ENCODE measurements around the gene FBXL14. TPM values are rescaled to one million over a fixed set of nuclear protein-coding genes. Genes with fewer than 3 reads are reported as not detected.

The FBXL14 gene
- total and polyA plus RNA-seq, 2 of the 13 experiments (the other 11 are each of a cell fraction or from before 2014, with no cell fraction given), result 7.0 to 7.4 TPM

DNA sequence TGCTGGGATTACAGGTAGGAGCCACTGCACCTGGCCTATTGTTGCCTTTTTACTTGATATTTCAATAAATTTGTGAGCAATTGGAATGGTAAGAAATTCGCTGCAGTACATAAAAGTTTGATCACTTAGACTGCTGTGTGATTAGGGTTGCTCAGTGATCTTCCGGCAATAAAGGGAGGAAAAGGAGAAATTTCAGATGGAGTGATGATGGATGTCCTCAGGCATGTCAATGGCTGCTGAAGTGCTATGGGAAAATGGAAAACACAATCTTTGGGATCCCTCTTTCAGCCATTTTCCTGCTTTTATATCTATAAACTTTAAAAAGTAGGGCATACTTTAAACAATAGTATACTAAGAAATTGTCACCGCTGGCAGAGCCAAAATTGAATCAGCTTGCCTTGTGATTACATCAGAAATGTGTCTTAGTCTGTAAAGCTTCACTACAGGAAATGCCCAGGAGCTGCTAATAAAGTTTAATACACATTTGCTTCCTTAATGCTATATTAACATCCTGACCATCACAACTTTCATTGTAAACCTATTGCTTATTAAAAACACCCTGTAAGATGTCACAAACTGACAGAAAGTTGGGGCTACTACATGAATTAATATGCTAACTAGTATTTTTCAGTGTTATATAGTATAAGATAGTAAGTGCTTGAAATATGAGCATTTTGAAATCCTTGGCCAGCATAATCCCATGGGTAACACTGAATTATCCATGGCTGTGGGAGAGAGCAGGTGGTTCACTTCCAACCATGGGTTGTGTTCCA lies 13.7 kb upstream of the FBXL14 start (continued):
- TF ChIP-seq, protein P1, sequence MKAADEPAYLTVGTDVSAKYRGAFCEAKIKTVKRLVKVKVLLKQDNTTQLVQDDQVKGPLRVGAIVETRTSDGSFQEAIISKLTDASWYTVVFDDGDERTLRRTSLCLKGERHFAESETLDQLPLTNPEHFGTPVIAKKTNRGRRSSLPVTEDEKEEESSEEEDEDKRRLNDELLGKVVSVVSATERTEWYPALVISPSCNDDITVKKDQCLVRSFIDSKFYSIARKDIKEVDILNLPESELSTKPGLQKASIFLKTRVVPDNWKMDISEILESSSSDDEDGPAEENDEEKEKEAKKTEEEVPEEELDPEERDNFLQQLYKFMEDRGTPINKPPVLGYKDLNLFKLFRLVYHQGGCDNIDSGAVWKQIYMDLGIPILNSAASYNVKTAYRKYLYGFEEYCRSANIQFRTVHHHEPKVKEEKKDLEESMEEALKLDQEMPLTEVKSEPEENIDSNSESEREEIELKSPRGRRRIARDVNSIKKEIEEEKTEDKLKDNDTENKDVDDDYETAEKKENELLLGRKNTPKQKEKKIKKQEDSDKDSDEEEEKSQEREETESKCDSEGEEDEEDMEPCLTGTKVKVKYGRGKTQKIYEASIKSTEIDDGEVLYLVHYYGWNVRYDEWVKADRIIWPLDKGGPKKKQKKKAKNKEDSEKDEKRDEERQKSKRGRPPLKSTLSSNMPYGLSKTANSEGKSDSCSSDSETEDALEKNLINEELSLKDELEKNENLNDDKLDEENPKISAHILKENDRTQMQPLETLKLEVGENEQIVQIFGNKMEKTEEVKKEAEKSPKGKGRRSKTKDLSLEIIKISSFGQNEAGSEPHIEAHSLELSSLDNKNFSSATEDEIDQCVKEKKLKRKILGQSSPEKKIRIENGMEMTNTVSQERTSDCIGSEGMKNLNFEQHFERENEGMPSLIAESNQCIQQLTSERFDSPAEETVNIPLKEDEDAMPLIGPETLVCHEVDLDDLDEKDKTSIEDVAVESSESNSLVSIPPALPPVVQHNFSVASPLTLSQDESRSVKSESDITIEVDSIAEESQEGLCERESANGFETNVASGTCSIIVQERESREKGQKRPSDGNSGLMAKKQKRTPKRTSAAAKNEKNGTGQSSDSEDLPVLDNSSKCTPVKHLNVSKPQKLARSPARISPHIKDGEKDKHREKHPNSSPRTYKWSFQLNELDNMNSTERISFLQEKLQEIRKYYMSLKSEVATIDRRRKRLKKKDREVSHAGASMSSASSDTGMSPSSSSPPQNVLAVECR (CRISPR knock-in tag; IDR thresholded peaks at IDR 0.05; ENCODE audit: borderline replicate concordance), result no peak
- TF ChIP-seq, protein P2, sequence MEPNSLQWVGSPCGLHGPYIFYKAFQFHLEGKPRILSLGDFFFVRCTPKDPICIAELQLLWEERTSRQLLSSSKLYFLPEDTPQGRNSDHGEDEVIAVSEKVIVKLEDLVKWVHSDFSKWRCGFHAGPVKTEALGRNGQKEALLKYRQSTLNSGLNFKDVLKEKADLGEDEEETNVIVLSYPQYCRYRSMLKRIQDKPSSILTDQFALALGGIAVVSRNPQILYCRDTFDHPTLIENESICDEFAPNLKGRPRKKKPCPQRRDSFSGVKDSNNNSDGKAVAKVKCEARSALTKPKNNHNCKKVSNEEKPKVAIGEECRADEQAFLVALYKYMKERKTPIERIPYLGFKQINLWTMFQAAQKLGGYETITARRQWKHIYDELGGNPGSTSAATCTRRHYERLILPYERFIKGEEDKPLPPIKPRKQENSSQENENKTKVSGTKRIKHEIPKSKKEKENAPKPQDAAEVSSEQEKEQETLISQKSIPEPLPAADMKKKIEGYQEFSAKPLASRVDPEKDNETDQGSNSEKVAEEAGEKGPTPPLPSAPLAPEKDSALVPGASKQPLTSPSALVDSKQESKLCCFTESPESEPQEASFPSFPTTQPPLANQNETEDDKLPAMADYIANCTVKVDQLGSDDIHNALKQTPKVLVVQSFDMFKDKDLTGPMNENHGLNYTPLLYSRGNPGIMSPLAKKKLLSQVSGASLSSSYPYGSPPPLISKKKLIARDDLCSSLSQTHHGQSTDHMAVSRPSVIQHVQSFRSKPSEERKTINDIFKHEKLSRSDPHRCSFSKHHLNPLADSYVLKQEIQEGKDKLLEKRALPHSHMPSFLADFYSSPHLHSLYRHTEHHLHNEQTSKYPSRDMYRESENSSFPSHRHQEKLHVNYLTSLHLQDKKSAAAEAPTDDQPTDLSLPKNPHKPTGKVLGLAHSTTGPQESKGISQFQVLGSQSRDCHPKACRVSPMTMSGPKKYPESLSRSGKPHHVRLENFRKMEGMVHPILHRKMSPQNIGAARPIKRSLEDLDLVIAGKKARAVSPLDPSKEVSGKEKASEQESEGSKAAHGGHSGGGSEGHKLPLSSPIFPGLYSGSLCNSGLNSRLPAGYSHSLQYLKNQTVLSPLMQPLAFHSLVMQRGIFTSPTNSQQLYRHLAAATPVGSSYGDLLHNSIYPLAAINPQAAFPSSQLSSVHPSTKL (CRISPR knock-in tag; IDR thresholded peaks at IDR 0.05), result no peak
- TF ChIP-seq RBAK (CRISPR knock-in tag; IDR thresholded peaks at IDR 0.05), result no peak
- TF ChIP-seq ZNF460 (CRISPR knock-in tag; IDR thresholded peaks at IDR 0.05; ENCODE audit: borderline replicate concordance), result no peak
- no peak for TF ChIP-seq RFX3 (CRISPR knock-in tag; IDR thresholded peaks at IDR 0.05)
- no peak for TF ChIP-seq RFXANK (CRISPR knock-in tag; IDR thresholded peaks at IDR 0.05)
- no peak for TF ChIP-seq SRSF1 (optimal IDR thresholded peaks at IDR 0.05; ENCODE audit: low read depth, low read length)
- TF ChIP-seq ZFP62 (CRISPR knock-in tag; IDR thresholded peaks at IDR 0.05), result no peak

Data from HepG2 (cell line).